ENCODE data around the gene GPC5. TPM values are rescaled to one million over a fixed set of nuclear protein-coding genes. Genes with fewer than 3 reads are reported as not detected.

Gene GPC5
- total RNA-seq, 1 donor: not detected

DNA sequence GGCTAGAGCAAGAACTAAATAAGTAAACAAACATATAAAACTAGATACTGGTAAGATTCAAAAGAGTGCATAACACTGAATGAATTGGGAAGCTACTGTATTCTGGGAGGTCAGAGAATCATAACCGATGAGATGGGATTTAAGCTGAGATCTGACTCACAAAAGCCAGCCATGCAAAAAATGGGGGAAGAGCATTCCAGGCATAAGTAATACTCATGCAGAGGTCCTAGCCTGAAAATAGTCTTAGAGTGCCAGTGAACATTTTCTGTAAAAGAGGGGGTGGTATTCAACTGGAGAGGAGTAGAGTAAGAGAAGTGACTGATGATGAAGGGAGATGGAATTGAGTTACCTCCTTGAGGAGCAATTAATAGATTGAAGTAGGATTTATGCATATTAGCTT is 956.2 kb downstream of the GPC5 start:
- TF ChIP-seq, protein P1, sequence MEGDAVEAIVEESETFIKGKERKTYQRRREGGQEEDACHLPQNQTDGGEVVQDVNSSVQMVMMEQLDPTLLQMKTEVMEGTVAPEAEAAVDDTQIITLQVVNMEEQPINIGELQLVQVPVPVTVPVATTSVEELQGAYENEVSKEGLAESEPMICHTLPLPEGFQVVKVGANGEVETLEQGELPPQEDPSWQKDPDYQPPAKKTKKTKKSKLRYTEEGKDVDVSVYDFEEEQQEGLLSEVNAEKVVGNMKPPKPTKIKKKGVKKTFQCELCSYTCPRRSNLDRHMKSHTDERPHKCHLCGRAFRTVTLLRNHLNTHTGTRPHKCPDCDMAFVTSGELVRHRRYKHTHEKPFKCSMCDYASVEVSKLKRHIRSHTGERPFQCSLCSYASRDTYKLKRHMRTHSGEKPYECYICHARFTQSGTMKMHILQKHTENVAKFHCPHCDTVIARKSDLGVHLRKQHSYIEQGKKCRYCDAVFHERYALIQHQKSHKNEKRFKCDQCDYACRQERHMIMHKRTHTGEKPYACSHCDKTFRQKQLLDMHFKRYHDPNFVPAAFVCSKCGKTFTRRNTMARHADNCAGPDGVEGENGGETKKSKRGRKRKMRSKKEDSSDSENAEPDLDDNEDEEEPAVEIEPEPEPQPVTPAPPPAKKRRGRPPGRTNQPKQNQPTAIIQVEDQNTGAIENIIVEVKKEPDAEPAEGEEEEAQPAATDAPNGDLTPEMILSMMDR (IDR thresholded peaks at IDR 0.05; ENCODE audit: insufficient read depth, low read depth, low read length): no peak
- DNase-seq (ENCODE audit: low read depth): no peak
- no peak overlapping the region for H3K4me3 ChIP-seq (ENCODE audit: low read depth, low read length)

DNA sequence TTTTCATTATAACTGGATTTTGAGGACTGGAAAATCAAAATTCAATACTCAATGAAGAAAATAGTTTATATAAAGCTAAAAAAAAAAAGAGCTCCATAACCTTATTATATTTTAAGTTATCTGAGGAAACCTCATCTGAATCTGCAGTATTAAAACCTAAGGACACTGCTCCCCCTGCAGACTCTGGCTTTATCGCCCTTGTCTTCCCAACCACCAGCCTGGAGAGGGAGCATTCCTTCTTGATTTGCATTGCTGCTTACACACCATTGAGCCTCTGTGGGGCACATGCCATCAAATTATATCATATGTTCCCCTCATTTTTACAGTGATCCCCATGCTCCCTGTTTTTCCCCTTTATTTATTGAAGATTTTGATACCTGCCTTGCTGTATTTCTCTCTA is 956.8 kb downstream of the GPC5 start:
- TF ChIP-seq, protein P1 (IDR thresholded peaks at IDR 0.05; ENCODE audit: insufficient read depth, low read depth, low read length): peak; percentile 54
- DNase-seq (ENCODE audit: low read depth): peak; percentile 25
- no peak overlapping the region for H3K4me3 ChIP-seq (ENCODE audit: low read depth, low read length)

DNA sequence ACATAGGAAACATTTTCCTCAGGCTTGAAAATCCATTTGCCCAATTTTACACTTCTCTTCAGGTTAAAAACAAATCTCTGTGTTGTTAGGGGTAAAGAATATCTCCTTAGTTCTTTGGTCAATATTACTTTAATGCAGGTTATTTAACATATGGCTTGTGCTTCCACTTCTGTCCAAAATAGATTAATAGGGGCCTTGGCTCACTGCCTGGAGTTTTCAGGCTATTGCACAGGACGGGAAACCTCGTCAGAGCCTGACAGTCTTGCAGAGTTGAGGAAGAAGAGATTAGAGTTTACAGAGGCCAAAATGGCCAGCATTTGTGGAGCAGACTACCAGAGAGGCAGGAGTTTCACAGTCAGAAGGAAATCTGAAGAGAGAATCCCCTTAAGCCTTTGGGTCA is 964.3 kb downstream of the GPC5 start:
- TF ChIP-seq, protein P1 (IDR thresholded peaks at IDR 0.05; ENCODE audit: insufficient read depth, low read depth, low read length): no peak
- DNase-seq (ENCODE audit: low read depth): peak; percentile 9
- H3K4me3 ChIP-seq (ENCODE audit: low read depth, low read length): no peak overlapping the region

DNA sequence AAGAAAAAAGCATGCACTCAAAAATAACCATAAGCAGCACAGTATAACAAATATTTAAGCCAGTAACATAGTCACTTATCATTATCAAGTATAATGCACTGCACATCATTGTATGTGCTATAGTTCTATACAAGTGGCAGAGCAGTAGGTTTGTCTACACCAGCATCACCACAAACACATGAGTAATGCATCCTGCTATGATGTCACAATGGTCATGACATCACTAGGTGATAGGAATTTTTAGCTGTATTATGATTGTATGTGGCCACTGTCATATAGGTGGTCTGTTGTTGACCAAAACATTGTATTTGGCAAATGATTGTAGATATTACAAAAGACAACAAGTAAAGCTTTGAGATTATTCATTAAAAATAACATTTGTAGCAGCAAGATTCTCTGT is 967.5 kb downstream of the GPC5 start:
- no peak for DNase-seq (ENCODE audit: low read depth)
- TF ChIP-seq, protein P1 (IDR thresholded peaks at IDR 0.05; ENCODE audit: insufficient read depth, low read depth, low read length): no peak

DNA sequence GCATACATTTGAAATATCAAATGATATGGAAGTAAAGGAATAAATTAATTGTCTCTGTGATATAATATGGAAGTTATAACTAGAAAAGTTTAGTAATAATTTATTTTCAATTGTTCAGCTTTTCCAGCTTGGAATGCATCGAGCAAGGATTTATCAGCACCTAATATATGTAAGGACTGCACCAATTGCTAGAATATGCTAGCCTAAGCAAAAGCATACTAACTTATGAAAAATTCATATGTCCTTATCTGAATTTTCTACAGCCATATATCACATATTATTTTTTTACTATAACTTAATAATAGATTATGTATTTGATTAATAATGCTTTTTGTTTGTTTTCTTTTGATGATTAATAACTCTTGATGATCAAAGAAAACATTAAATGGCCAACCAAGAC is 979.0 kb downstream of the GPC5 start:
- TF ChIP-seq, protein P1 (IDR thresholded peaks at IDR 0.05; ENCODE audit: insufficient read depth, low read depth, low read length): no peak
- no peak overlapping the region for H3K4me3 ChIP-seq (ENCODE audit: low read depth, low read length)
- no peak for DNase-seq (ENCODE audit: low read depth)

More for the DNA sequence above, 967.5 kb downstream of the GPC5 start:
- H3K4me3 ChIP-seq (ENCODE audit: low read depth, low read length): no peak overlapping the region

DNA sequence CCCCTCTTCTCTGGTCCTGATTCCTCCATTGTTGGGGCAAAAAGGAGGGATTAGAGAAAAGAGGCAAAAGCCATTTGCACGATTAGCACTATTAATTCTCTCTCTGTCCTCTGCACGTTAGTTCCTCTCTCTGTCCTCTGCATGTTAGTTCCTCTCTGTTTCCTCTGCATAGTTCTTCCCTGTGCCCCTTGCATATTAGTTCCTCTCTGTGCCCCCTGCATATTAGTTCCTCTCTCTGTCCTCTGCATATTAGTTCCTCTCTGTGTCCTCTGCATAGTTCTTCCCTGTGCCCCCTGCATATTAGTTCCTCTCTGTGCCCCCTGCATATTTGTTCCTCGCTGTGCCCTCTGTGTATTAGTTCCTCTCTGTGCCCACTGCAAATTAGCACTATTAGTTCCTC is 981.0 kb downstream of the GPC5 start:
- no peak for DNase-seq (ENCODE audit: low read depth)
- TF ChIP-seq, protein P1 (IDR thresholded peaks at IDR 0.05; ENCODE audit: insufficient read depth, low read depth, low read length): no peak

DNA sequence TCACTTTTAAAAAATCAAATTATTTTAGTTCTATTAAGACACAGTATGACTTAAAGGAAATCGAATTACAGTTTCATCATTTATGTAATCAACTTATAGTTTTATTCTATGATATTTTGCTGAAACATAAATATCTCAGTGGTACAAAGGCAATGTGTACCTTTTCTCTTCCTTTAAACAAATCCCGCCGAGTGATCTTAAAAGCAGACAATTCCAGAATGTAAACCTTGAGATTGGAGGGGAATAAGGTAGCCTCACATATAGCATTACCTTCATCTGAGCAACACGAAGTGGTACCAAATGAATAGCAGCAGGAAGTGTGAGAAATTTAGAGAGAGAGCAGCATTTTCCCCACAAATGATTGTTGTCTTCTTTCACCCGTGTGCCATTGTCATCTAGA is 986.0 kb downstream of the GPC5 start:
- no peak for DNase-seq (ENCODE audit: low read depth)
- TF ChIP-seq, protein P1 (IDR thresholded peaks at IDR 0.05; ENCODE audit: insufficient read depth, low read depth, low read length): no peak

More for the DNA sequence above, 981.0 kb downstream of the GPC5 start:
- H3K4me3 ChIP-seq (ENCODE audit: low read depth, low read length): no peak overlapping the region

More for the DNA sequence above, 986.0 kb downstream of the GPC5 start:
- no peak overlapping the region for H3K4me3 ChIP-seq (ENCODE audit: low read depth, low read length)
